ENCODE results near the gene SLC16A3. TPM values are rescaled to one million over a fixed set of nuclear protein-coding genes. Genes with fewer than 3 reads are reported as not detected.

SLC16A3 gene
- total and polyA plus RNA-seq, 2 experiments from 2014 or later = 3.5 to 10.6 TPM

DNA sequence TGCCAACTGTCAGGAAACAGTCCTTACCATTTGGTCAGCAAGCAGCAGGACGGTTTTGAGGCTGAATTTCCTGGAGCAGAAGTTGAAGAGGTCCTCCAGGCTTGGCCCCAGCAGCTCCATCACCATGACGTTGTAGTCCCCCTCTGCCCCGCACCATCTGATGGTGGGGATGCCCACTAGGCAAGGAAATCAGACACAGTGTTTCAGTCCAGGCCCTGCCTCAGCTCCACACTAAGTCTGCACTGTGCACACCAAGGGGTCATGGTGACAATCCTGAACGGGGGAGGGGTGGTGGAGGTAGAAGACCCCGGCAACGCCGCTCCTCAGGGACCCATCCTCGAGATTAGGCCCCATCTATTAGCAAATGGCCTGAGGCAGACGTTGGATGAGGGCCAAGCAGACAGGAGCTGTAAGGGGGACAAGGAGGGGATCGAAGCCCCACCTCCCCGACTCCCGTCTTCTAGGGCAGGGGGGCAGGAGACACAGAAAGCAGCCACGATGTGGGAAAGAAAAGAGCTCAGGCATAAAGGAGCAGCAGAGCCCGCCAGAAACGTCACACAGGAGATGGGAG is 26.6 kb downstream of the SLC16A3 start (continued):
- TF ChIP-seq, protein P1, sequence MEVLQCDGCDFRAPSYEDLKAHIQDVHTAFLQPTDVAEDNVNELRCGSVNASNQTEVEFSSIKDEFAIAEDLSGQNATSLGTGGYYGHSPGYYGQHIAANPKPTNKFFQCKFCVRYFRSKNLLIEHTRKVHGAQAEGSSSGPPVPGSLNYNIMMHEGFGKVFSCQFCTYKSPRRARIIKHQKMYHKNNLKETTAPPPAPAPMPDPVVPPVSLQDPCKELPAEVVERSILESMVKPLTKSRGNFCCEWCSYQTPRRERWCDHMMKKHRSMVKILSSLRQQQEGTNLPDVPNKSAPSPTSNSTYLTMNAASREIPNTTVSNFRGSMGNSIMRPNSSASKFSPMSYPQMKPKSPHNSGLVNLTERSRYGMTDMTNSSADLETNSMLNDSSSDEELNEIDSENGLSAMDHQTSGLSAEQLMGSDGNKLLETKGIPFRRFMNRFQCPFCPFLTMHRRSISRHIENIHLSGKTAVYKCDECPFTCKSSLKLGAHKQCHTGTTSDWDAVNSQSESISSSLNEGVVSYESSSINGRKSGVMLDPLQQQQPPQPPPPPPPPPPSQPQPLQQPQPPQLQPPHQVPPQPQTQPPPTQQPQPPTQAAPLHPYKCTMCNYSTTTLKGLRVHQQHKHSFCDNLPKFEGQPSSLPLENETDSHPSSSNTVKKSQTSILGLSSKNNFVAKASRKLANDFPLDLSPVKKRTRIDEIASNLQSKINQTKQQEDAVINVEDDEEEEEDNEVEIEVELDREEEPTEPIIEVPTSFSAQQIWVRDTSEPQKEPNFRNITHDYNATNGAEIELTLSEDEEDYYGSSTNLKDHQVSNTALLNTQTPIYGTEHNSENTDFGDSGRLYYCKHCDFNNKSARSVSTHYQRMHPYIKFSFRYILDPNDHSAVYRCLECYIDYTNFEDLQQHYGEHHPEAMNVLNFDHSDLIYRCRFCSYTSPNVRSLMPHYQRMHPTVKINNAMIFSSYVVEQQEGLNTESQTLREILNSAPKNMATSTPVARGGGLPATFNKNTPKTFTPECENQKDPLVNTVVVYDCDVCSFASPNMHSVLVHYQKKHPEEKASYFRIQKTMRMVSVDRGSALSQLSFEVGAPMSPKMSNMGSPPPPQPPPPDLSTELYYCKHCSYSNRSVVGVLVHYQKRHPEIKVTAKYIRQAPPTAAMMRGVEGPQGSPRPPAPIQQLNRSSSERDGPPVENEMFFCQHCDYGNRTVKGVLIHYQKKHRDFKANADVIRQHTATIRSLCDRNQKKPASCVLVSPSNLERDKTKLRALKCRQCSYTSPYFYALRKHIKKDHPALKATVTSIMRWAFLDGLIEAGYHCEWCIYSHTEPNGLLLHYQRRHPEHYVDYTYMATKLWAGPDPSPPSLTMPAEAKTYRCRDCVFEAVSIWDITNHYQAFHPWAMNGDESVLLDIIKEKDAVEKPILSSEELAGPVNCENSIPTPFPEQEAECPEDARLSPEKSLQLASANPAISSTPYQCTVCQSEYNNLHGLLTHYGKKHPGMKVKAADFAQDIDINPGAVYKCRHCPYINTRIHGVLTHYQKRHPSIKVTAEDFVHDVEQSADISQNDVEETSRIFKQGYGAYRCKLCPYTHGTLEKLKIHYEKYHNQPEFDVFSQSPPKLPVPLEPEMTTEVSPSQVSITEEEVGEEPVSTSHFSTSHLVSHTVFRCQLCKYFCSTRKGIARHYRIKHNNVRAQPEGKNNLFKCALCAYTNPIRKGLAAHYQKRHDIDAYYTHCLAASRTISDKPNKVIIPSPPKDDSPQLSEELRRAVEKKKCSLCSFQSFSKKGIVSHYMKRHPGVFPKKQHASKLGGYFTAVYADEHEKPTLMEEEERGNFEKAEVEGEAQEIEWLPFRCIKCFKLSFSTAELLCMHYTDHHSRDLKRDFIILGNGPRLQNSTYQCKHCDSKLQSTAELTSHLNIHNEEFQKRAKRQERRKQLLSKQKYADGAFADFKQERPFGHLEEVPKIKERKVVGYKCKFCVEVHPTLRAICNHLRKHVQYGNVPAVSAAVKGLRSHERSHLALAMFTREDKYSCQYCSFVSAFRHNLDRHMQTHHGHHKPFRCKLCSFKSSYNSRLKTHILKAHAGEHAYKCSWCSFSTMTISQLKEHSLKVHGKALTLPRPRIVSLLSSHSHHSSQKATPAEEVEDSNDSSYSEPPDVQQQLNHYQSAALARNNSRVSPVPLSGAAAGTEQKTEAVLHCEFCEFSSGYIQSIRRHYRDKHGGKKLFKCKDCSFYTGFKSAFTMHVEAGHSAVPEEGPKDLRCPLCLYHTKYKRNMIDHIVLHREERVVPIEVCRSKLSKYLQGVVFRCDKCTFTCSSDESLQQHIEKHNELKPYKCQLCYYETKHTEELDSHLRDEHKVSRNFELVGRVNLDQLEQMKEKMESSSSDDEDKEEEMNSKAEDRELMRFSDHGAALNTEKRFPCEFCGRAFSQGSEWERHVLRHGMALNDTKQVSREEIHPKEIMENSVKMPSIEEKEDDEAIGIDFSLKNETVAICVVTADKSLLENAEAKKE (CRISPR knock-in tag; IDR thresholded peaks at IDR 0.05) = no peak
- TF ChIP-seq, protein P2, sequence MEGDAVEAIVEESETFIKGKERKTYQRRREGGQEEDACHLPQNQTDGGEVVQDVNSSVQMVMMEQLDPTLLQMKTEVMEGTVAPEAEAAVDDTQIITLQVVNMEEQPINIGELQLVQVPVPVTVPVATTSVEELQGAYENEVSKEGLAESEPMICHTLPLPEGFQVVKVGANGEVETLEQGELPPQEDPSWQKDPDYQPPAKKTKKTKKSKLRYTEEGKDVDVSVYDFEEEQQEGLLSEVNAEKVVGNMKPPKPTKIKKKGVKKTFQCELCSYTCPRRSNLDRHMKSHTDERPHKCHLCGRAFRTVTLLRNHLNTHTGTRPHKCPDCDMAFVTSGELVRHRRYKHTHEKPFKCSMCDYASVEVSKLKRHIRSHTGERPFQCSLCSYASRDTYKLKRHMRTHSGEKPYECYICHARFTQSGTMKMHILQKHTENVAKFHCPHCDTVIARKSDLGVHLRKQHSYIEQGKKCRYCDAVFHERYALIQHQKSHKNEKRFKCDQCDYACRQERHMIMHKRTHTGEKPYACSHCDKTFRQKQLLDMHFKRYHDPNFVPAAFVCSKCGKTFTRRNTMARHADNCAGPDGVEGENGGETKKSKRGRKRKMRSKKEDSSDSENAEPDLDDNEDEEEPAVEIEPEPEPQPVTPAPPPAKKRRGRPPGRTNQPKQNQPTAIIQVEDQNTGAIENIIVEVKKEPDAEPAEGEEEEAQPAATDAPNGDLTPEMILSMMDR (conservative IDR thresholded peaks at IDR 0.05; ENCODE audit: low read depth in 2 of 2) = no peak
- TF ChIP-seq ZNF114 (CRISPR knock-in tag; IDR thresholded peaks at IDR 0.05) (no peak), EZH2phosphoT487 (IDR thresholded peaks at IDR 0.05; ENCODE audit: unreplicated experiment) (no peak), ZNF331 (CRISPR knock-in tag; IDR thresholded peaks at IDR 0.05; ENCODE audit: low read depth) (no peak)

DNA sequence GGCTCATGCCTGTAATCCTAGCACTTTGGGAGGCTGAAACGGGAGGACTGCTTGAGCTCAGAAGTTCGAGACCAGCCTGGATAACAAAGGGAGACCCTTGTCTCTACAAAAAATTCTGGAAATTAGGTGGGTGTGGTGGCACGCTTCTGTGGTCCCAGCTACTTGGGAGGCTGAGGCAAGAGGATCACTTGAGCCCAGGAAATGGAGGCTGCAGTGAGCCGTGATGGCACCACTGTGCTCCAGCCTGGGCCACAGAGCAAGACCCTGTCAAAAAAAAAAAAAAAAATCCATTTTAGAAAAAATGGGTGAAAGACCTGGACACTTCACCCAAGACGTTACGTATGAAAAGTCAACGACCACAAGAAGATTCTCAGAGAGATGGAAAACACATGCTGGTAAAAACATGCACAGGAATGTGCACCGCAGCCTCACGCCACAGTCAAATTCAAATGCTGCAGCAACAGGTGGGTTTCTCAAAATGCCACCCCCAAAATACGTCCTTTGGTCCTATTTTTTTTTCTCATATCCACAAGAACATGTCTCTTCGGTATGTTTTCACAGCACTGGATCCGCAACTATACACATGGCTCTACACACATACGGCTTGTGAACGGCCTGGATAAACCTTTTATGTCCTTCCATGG is 27.5 kb downstream of the SLC16A3 start:
- Histone ChIP-seq H3K4me3 (no peak overlapping the region), H2AFZ (no peak overlapping the region), H4K20me1 (replicated peaks; ENCODE audit: insufficient read depth) (peaks cover 49% of the 10 kb centered on the region), H3F3A (replicated peaks; ENCODE audit: low read depth) (peaks cover 18% of the 10 kb centered on the region), H3K9me2 (ENCODE audit: insufficient read depth) (no peaks in the 10 kb centered on the region), H3K36me3 (ENCODE audit: insufficient read depth) (peaks cover 53% of the 10 kb centered on the region), H3K79me2 (replicated peaks; ENCODE audit: insufficient read depth) (peaks cover 69% of the 10 kb centered on the region), H3K27ac (ENCODE audit: low read depth) (no peak overlapping the region), H3K4me1 (ENCODE audit: insufficient read depth) (no peaks in the 10 kb centered on the region), H3K4me2 (no peak overlapping the region), H3K27me3 (ENCODE audit: insufficient read depth) (no peaks in the 10 kb centered on the region)
- H3K9me3 Mint-ChIP-seq = peaks cover 7% of the 10 kb centered on the region
- DNase-seq (ENCODE audit: low spot score) (no peak), ATAC-seq (no peak)
- H3K4me1 Mint-ChIP-seq = no peaks in the 10 kb centered on the region
- H3K36me3 Mint-ChIP-seq (ENCODE audit: low read depth) = peaks cover 83% of the 10 kb centered on the region
- H3K4me3 Mint-ChIP-seq = no peak overlapping the region
- H3K27ac Mint-ChIP-seq = no peak overlapping the region
- H3K27me3 Mint-ChIP-seq (ENCODE audit: insufficient read depth, low read depth, poor library complexity) = peaks cover 10% of the 10 kb centered on the region
- TF ChIP-seq, protein P1 (CRISPR knock-in tag; IDR thresholded peaks at IDR 0.05) = no peak

Data from GM23338 (cell line).